Sigmoid colon (tissue), 7 donors: ENCODE results near the gene FCRLA. TPM values are rescaled to one million over a fixed set of nuclear protein-coding genes. Genes with fewer than 3 reads are reported as not detected.

Source experiments
- DNase-seq: peaks from one replicate; pipeline ENCODE4 v3.0.0-alpha.2; 2019
- H3K27ac ChIP-seq, 4 donors: fragments of 200-600 bp; sonication (generic); one replicate each; pipeline ENCODE4 v1.5.1; 2016 to 2019; ENCODE audit warnings: mild to moderate bottlenecking in 1 of 4
- H3K27me3 ChIP-seq, 3 donors: fragments of 200-600 bp; sonication (generic); one replicate each; pipeline ENCODE4 v1.5.1; 2019; ENCODE audit warnings: mild to moderate bottlenecking in 1 of 3
- H3K36me3 ChIP-seq, 4 donors: fragments of 200-600 bp; sonication (generic); one replicate each; pipeline ENCODE4 v1.5.1; 2016 to 2019
- H3K4me1 ChIP-seq, 4 donors: fragments of 200-600 bp; sonication (generic); one replicate each; pipeline ENCODE4 v1.5.1; 2017 to 2019
- H3K4me3 ChIP-seq, 4 donors: fragments of 200-600 bp; sonication (generic); one replicate each; pipeline ENCODE4 v1.5.1; 2017 to 2019; ENCODE audit warnings: mild to moderate bottlenecking in 2 of 4, moderate library complexity in 1 of 4
- H3K9me3 ChIP-seq, 4 donors: fragments of 200-600 bp in 3 of 4; sonication (generic) in 3 of 4; one replicate each; pipeline versions ENCODE4 v1.5.1 to v1.6.1; 2013 to 2019
- CTCF ChIP-seq, 4 experiments: fragments of 450-650 bp in 3 of 4; fragments of 200-600 bp in 1 of 4; IDR thresholded peaks; one replicate each; pipeline ENCODE4 v1.5.1; 2016 to 2019; ENCODE audit warnings: antibody characterized with exemption in 4 of 4, mild to moderate bottlenecking in 3 of 4, moderate library complexity in 2 of 4
- EP300 ChIP-seq, 4 donors: sonication (generic); formaldehyde crosslinking; IDR thresholded peaks; one replicate each; pipeline ENCODE4 v1.6.1; 2017; ENCODE audit warnings: antibody characterized with exemption in 4 of 4
- POLR2A ChIP-seq, 2 donors: fragments of 450-650 bp; IDR thresholded peaks; one replicate each; pipeline ENCODE4 v1.6.1; 2016; ENCODE audit warnings: antibody characterized with exemption in 2 of 2, mild to moderate bottlenecking in 2 of 2, moderate library complexity in 2 of 2
- POLR2AphosphoS5 ChIP-seq, 4 donors: sonication (generic); formaldehyde crosslinking; IDR thresholded peaks; one replicate each; pipeline ENCODE4 v1.6.1; 2017; ENCODE audit warnings: antibody characterized with exemption in 4 of 4
- WGBS, 2 donors: extraction: QIAGEN DNeasy Blood & Tissue Kit; methylation state at CpG; one replicate each; pipeline ENCODE4 v1.1.7; 2013; 5-methylcytosine and 5-hydroxymethylcytosine counted together
- intact Hi-C: fragments of 100-400 bp; cut with DNase I; formaldehyde crosslinking; loops from one replicate; pipeline ENCODE4 v1.15.1; 2023
- polyA plus RNA-seq, 3 donors: library from polyadenylated mRNA; stranded (reverse); fragments of 200-250 nt; gene quantifications; one replicate each; pipeline ENCODE4 v1.2.3, GENCODE V29; 2013
- total RNA-seq, 4 donors: library from RNA; depleted of rRNA; stranded (reverse); fragments of >200 nt; gene quantifications; one replicate each; pipeline ENCODE4 v1.1.0, GENCODE V29; 2016
- donor health status: healthy with polysubstance abuse.
- donor health status: Bipolar disorder and iron deficiency.
- donor health status: healthy.

Gene FCRLA
- total and polyA plus RNA-seq, 7 donors, result 1.6 to 22.0 TPM; not detected in 5

DNA sequence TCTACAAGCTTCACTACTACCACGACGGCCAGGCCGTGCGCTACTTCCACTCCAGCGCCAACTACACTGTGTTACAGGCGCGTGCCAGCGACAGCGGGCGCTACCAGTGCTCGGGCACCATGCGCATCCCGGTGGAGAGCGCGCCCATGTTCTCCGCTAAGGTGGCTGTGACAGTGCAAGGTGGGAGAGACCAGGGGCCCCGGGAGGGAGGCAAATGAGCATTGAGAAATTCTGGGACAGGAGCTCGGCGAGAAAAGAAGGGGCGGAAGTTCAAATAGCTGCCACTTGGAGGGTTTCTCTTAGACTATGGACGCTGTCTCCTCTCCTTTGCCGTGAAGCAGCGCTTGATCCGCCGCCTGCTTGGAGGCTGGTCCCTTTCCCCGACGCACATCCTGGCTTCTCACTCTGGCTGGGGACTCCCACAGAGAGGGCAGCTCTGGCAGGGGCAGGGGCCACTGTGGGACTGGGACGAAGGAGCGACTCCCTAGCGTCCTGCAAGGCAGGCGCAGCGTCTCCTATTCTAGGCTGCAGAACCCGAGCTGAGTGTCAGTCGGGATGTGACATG, 19.0 kb downstream of the FCRLA start:
- Histone ChIP-seq H3K36me3 (no peaks in the 10 kb centered on the region), H3K27ac (peak overlapping the region; percentile 78 to 88 (median 80)), H3K9me3 (no peaks in the 10 kb centered on the region), H3K4me3 (peak overlapping the region; percentile 54 to 91 (median 78)), H3K27me3 (peaks cover 0 to 3% (median 0%) of the 10 kb centered on the region in 3 donors), H3K4me1 (peaks cover 0 to 17% (median 13%) of the 10 kb centered on the region in 4 donors)
- WGBS, 2 donors, result 1% methylated on average over 34 of the region's 34 CpGs
- peak; percentile 28 to 59 (median 42) for TF ChIP-seq CTCF (IDR thresholded peaks at IDR 0.05)
- no peak for TF ChIP-seq POLR2A (IDR thresholded peaks at IDR 0.05)
- TF ChIP-seq POLR2AphosphoS5 (IDR thresholded peaks at IDR 0.05), result no peak
- intact Hi-C loops, result loop anchor here (1.0 kb wide), 1 partner anchor 114 kb away; no protein-coding TSS in a partner anchor
- DNase-seq, result peak; percentile 68

DNA sequence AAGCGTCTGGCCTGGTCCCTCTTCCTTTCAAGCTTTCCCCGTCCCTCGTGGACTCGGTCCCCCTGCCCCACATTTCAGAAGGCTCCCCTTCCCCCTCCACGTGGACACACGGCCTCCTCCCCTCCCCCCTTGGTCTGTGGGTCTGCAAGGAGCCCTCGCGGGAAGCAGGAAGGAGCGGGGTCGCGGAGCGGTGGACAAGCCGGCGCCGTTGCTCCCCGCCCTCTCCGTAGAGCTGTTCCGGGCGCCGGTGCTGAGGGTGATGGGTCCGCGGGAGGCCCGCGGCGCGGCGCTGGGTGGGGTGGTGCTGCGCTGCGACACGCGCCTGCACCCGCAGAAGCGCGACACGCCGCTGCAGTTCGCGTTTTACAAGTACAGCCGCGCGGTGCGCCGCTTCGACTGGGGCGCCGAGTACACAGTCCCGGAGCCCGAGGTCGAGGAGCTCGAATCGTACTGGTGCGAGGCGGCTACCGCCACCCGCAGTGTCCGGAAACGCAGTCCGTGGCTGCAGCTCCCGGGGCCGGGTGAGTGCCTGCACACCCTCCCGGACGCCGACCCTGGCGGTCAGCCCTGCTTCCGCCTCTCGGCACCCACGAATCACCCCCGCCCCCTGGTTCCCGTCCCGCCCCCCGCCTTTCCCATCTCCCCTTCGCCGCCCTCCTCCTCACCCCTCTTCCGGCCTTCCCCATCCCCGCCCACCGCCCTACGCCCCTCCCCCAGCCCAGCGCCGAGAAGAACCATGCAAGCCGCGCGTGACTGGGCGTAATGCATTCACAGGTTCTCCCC, 19.6 kb downstream of the FCRLA start:
- H3K36me3 ChIP-seq, result no peaks in the 10 kb centered on the region
- H3K9me3 ChIP-seq, result no peaks in the 10 kb centered on the region
- peak; percentile 94 for DNase-seq
- peak overlapping the region; percentile 54 to 91 (median 78) for H3K4me3 ChIP-seq
- no peak for TF ChIP-seq POLR2A (IDR thresholded peaks at IDR 0.05)
- TF ChIP-seq CTCF (IDR thresholded peaks at IDR 0.05), result no peak
- no peak for TF ChIP-seq EP300 (IDR thresholded peaks at IDR 0.05)
- TF ChIP-seq POLR2AphosphoS5 (IDR thresholded peaks at IDR 0.05), result peak; percentile 51 to 82 (median 70)
- intact Hi-C loops, result loop anchor here (1.0 kb wide), 1 partner anchor 114 kb away; no protein-coding TSS in a partner anchor
- H3K27me3 ChIP-seq, result no peaks in the 10 kb centered on the region
- H3K27ac ChIP-seq, result peak overlapping the region; percentile 78 to 88 (median 80)
- 0% methylated on average over 83 of the region's 83 CpGs for WGBS, 2 donors
- H3K4me1 ChIP-seq, result peaks cover 0 to 17% (median 13%) of the 10 kb centered on the region in 4 donors

- H3K27ac ChIP-seq, result peak overlapping the region; percentile 78 to 88 (median 80)
- no peaks in the 10 kb centered on the region for H3K27me3 ChIP-seq
- WGBS, 2 donors, result 4 to 7% methylated on average over 38 of the region's 38 CpGs
- intact Hi-C loops, result no loop called here
- peaks cover 0 to 17% (median 13%) of the 10 kb centered on the region in 4 donors for H3K4me1 ChIP-seq
- peak overlapping the region; percentile 54 to 91 (median 78) for H3K4me3 ChIP-seq
- H3K9me3 ChIP-seq, result no peaks in the 10 kb centered on the region
- TF ChIP-seq CTCF (IDR thresholded peaks at IDR 0.05) (no peak), POLR2AphosphoS5 (IDR thresholded peaks at IDR 0.05) (no peak), EP300 (IDR thresholded peaks at IDR 0.05) (no peak), POLR2A (IDR thresholded peaks at IDR 0.05) (no peak)
- no peak for DNase-seq
- H3K36me3 ChIP-seq, result no peaks in the 10 kb centered on the region
Observed at GRCh38 chr1:161727256-161727924, 20.4 kb downstream of the FCRLA start.

DNA sequence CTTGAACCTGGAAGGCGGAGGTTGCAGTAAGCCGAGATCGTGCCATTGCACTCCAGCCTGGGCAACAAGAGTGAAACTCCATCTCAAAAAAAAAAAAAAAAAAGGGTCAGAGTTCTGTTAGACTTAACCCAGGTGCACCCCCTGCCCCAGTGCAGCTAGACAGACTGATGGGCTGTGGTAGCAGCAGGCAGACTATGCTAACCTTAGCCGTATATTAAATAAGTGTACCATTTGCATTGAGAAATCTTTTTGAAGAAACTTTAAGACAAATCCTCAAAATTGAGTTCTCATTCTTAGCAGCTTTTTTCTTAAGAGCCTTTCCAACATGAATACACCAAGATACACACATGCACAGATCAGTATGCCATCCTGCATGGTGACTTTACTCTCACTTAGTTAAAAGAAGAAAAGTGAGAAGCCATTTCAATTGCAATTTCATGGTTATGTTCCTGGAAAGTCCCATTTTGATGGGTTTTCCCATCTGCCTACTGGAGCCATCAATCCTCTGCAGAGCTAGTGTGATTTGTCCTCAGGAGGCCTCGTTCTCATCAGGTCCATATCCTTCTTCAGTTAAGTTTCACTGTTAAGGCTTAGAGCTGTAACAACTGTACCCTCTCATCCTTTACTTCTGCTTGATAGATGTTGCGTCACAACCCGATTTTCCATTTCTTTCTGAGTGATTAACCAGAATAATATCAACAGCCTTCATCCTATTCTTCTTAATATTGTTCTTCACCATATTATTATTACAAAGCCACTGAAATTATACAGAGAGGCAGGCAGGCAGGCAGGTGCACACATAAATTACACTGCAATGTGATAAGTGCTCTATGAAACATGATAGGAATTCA, 21.6 kb downstream of the FCRLA start:
- no peak for DNase-seq
- Histone ChIP-seq H3K4me1 (peaks cover 0 to 17% (median 13%) of the 10 kb centered on the region in 4 donors), H3K4me3 (no peak overlapping the region), H3K27ac (no peak overlapping the region), H3K9me3 (no peaks in the 10 kb centered on the region), H3K27me3 (no peaks in the 10 kb centered on the region), H3K36me3 (no peaks in the 10 kb centered on the region)
- TF ChIP-seq CTCF (IDR thresholded peaks at IDR 0.05), result no peak
- no peak for TF ChIP-seq POLR2A (IDR thresholded peaks at IDR 0.05)
- TF ChIP-seq POLR2AphosphoS5 (IDR thresholded peaks at IDR 0.05), result no peak
- no peak for TF ChIP-seq EP300 (IDR thresholded peaks at IDR 0.05)
- intact Hi-C loops, result no loop called here
- 60 to 85% methylated on average over 7 of the region's 7 CpGs for WGBS, 2 donors
